Globus pallidus (tissue), 1 donor: ENCODE measurements around the gene UBR7.
A peak's percentile ranks its signal among the peaks of the same experiment; 100 is the strongest.
"Not testable (repeated sequence)": the region's sequence is repeated elsewhere in the genome, so short reads cannot be mapped to it uniquely, and the experiment has no call there.

ENCODE experiments used
- DNase-seq: peaks from one replicate; pipeline ENCODE4 v3.0.0-alpha.2; 2015; ENCODE audit warnings: low spot score

Gene UBR7, protein sequence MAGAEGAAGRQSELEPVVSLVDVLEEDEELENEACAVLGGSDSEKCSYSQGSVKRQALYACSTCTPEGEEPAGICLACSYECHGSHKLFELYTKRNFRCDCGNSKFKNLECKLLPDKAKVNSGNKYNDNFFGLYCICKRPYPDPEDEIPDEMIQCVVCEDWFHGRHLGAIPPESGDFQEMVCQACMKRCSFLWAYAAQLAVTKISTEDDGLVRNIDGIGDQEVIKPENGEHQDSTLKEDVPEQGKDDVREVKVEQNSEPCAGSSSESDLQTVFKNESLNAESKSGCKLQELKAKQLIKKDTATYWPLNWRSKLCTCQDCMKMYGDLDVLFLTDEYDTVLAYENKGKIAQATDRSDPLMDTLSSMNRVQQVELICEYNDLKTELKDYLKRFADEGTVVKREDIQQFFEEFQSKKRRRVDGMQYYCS

DNA sequence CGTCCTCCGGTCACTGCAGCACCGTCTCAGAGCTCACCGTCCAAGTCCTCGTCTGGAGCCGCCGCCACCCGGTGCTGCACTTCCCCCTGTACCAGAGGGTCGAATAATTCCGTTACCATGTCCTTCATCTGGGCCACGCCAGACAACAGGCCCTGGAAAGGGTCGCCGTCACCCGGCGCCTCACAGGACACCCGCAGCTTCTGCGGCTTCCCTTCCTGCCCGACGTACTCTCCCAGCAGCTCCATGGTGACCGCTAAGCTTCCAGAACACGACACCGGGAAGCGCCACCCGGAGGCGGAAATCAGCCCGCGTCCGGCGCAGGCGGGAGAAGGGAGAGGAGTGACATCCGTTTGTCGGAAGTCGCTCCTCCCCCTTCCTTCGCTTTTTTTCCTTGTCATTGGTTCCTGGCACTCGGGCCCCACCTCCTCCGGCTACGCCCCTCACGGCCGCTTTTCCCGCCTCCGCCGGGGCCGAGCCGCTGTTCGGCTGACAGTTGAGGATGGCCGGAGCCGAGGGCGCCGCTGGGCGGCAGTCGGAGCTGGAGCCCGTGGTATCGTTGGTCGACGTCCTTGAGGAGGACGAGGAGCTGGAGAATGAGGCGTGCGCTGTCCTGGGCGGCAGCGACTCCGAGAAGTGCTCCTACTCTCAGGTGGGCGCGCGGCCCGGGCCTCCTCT is at the start of gene UBR7, which contains the start of gene GON7:
Gene UBR7, plus strand, starts transcription at position 464 of the 675 bp plus-strand sequence. Its CDS starts 36 bp downstream, at position 500.
Gene GON7, minus strand, starts transcription at position 273 of the 675 bp plus-strand sequence. Its CDS starts 28 bp downstream, at position 245.
- peak; percentile 97 for DNase-seq

DNA sequence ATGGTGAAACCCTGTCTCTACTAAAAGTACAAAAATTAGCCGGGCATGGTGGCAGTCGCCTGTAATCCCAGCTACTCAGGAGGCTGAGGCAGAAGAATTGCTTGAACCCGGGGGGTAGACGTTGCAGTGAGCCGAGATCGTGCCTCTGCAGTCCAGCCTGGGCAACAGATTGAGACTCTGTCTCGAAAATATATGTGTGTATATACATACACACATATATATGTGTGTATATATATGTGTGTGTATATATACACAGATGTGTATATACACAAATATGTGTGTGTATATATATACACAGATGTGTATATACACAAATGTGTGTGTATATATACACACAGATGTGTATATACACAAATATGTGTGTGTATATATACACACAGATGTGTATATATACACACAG is 48.7 kb upstream of the UBR7 start:
- not testable (repeated sequence) for DNase-seq

DNA sequence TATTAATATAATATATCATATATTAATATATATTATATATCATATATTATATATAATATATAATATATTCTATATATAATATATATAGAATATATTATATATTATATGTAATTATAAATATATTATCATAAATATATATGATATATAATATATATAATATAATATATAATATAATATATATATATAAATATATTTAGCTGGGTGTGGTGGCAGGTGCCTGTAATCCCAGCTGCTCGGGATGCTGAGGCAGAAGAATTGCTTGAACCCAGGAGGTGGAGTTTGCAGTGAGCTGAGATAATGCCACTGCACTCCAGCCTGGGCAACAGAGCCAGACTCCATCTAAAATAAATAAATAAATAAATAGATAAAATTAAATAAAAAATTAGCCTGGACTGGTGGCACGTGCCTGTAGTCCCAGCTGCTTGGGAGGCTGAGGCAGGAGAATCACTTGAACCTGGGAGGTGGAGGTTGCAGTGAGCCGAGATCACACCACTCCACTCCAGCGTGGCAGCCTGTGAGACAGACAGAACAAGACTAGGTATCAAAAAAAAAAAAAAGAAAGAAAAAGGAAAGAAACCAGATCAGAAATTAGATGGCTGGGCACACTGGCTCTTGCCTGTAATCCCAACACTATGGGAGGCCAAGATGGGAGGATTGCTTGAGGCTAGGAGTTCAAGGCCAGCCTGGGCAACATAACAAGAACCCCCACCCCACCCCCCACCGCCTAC is 47.3 kb upstream of the UBR7 start:
- DNase-seq: not testable (repeated sequence)

DNA sequence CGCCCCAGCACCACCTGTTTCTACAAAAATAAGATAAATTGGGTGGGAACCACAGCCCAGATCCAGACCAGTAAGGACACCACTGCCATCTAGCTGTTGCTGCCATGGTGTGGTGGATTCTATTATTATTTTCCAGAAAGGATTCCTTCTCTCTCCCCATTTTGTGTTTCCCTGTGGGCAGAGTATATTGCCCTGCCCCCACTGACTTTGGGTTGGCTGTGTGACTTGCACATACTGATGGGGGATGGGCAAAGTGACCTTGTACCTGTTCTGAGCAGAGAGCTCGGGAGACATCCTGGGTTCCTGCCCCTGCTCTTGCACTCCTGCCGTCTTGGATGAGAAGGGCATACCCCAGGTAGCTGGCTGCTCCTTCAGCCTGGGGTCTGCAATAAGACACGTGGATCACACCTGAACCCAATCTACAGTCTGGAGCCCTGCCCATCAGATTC is 46.7 kb upstream of the UBR7 start:
- DNase-seq: no peak

DNA sequence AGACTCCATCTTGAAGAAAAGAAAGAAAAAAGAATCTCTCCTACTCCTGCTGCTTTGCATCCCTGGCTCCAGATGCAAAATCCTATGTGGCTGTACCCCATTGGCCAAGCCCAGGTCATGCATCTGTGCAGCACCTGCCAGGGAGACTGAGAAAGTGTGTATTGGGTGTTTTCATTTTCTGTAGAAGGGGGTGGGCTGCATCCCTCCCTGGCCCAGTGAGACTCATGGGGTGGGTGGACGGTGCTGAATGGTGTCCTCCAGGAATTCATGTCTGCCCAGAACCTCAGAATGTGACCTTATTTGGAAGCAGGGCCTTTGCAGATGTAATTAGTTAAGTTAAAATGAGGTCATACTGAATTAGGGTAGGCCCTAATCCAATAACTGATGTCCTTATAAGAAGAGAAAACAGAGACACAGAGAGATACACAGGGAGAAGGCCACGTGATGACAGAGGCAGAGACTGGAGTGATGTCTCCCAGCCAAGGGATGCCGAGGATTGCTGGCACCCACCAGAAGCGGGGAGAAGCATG is 45.6 kb upstream of the UBR7 start:
- no peak for DNase-seq

DNA sequence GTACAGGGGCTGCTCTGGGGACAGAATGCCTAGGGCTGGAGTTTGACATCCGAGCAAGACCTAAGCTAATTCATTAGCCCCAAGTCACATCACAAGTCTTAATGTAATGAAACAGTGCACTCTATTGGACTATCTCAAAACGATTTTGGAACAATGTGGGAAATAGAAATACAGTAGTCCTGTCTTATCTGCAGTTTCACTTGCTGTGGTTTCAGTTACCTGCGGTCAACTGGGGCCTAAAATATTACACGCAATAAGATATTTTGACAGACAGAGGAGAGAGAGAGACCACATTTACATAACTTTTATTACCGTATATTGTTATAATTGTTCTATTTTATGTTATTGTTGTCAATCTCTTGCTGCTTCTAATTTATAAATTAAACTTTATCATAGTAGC is 43.5 kb upstream of the UBR7 start:
- DNase-seq: no peak

DNA sequence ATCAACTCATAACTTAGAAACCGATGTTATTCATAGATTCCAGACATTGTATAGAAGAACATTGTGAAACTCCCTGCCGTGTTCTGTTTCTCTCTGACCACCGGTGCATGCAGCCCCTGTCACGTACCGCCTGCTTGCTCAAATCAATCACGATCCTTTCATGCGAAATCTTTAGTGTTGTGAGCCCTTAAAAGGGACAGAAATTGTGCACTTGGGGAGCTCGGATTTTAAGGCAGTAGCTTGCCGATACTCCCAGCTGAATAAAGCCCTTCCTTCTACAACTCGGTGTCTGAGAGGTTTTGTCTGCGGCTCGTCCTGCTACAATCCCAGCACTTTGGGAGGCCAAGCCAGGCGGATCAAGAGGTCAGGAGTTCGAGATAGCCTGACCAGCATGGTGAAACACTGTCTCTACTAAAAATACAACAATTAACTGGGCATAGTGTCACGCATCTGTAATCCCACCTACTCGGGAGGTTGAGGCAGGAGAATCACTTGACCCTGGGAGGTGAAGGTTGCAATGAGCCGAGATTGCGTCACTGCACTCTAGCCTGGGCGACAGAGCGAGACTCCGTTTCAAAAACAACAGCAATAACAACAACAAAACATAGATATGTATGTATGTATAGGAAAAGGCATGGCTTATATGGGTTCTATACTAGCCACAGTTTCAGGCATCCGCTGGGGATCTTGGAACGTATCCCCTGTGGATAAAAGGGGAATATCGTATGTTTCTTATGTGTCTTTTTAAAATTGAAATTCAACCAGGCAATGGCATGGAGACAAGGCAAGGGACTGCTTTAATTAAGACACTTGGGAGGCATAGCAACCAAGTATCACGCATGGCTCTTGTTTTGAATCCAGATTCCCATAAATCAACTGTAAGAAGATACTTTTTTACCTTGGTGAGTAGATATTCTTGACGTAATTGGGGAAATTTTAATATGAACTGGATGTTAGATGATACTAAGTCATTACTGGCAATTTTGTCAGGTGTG is 41.5 kb upstream of the UBR7 start:
- not testable (repeated sequence) for DNase-seq

DNA sequence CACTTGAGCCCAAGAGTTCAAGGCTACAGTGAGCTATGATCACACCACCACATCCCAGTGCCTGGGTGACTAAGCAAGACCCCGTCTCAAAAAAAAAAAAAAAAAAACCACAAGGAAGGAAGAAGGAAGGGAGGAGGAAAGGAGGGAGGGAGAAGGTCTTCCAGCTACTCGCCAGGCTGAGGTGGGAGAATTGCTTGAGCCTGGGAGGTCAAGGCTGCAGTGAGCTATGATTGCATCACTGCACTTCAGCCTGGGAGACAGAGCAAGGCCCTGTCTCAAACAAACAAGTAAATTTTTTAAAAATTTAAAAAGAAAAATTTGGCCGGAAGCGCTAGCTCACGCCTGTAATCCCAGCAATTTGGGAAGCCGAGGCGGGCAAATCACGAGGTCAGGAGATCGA is 38.4 kb upstream of the UBR7 start:
- DNase-seq: not testable (repeated sequence)

DNA sequence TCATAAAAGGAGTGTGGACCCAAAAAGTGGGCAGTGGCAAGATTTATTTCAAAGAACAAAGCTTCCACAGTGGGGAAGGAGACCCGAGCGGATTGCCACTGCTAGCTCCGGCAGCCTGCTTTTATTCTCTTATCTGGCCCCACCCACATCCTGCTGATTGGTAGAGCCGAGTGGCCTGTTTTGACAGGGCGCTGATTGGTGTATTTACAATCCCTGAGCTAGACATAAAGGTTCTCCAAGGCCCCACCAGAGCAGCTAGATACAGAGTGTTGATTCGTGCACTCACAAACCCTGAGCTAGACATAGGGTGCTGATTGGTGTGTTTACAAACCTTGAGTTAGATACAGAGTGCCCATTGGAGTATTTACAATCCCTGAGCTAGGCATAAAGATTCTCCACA is 37.4 kb upstream of the UBR7 start:
- not testable (repeated sequence) for DNase-seq

DNA sequence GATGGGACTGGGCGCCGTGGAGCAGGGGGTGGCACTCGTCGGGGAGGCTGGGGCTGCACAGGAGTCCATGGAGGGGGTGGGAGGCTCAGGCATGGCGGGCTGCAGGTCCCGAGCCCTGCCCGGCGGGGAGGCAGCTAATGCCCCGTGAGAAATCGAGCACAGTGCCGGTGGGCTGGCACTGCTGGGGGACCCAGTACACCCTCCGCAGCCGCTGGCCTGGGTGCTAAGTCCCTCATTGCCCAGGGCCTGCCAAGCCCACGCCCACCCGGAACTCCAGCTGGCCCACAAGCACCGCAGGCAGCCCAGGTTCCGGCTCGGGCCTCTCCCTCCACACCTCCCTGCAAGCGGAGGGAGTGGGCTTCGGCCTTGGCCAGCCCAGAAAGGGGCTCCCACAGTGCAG is 36.9 kb upstream of the UBR7 start:
- not testable (repeated sequence) for DNase-seq

DNA sequence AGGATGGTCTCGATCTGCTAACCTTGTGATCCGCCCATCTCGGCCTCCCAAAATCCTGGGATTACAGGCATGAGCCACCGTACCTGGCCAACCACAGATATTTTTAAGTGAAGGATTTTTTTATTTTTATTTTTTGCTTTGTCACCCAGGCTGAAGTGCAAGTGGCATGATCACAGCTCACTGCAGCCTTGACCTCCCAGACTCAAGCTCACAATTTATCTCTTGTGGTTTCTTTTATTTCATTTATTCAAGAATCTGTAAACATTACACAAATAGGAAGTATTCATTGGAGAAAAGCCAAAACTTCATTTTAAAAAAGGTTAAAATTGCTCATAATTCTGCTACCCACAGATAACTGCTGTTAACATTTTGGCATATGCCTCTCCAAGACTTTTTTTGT is 35.7 kb upstream of the UBR7 start:
- no peak for DNase-seq

DNA sequence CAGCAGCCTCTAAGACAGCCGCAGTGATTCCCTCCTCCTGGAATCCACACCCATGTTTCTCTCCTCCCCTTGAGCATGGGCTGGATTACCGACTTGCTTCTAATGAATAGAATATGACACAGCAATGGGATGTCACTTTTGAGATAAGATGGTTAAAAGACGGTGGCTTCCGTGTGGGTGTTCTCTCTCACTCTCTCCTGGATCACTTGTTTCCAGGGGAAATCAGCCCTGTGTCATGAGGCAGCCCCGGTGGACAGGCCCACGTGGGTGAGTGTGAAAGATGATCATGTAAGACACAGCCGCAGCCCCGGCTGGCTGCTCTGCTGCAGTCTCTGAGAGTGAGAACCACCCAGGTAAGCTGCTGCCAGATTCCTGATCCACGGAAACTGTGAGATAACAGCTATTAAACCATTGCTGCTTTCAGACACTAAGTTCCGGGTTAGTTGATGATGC is 33.1 kb upstream of the UBR7 start:
- DNase-seq: no peak

DNA sequence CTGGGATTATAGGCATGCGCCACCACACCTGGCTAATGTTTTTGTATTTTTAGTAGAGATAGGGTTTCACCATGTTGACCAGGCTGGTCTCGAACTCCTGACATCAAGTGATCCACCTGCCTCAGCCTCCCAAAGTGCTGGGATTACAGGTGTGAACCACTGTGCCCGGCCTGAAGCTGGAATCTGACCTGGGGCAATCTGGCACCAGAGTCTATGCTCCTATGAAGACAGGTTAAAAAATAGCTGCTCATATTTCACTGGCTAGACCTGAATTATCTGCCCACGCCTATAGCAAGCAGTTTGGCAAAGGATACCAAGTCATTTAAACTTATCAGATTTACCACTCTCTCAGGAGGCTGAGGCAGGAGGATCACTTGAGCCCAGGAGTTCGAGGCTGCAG is 32.3 kb upstream of the UBR7 start:
- DNase-seq: not testable (repeated sequence)

DNA sequence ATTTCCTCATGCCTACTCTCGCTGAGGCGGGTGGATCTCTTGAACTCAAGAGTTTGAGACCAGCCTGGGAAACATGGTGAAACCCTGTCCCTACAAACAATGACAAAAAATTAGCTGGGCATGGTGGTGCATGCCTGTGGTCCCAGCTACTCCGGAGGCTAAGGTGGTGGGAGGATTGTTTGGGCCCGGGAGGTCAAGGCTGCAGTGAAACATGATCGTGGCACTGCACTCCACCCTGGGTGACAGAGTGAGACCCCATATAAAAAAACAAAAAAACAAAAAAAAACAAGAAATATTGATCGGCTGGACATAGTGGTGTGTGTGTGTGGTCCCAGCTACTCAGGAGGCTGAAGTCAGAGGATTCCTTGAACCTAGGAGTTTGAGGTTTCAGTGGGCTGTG is 31.6 kb upstream of the UBR7 start:
- no peak for DNase-seq

DNA sequence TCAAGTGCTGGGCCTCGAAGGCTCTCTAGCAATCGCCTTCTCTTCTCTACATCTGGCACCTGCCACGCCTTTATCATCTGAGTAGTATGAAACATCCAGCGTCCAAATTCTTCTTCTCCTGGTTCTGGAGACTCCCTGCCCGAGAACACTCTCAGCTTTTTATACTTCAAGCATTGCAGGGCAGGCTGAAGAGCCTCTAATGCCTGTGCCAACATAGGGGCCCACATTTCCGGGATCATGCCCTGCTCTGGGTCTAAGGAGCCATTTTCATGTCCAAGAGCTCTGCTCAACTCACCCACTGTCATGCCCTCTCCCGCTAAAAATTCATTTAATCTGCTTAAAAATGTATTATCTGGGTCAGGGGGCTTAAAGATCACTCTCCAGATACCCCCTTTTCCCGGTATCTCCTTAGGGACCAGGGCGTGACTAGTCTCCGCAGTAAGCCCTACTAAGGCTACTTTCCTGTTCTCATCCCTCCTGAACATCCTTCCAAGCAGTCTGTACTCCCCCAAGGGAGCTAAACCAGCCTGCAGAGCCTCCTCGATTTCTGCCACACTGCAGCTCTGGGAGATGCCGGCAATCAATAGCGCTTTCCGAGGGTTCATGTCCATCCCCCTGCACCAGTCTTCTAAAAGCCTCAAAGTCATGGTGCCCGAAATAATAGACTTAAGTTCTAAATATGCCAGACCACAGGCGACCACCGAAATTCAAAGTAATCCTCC is 23.3 kb upstream of the UBR7 start:
- no peak for DNase-seq

DNA sequence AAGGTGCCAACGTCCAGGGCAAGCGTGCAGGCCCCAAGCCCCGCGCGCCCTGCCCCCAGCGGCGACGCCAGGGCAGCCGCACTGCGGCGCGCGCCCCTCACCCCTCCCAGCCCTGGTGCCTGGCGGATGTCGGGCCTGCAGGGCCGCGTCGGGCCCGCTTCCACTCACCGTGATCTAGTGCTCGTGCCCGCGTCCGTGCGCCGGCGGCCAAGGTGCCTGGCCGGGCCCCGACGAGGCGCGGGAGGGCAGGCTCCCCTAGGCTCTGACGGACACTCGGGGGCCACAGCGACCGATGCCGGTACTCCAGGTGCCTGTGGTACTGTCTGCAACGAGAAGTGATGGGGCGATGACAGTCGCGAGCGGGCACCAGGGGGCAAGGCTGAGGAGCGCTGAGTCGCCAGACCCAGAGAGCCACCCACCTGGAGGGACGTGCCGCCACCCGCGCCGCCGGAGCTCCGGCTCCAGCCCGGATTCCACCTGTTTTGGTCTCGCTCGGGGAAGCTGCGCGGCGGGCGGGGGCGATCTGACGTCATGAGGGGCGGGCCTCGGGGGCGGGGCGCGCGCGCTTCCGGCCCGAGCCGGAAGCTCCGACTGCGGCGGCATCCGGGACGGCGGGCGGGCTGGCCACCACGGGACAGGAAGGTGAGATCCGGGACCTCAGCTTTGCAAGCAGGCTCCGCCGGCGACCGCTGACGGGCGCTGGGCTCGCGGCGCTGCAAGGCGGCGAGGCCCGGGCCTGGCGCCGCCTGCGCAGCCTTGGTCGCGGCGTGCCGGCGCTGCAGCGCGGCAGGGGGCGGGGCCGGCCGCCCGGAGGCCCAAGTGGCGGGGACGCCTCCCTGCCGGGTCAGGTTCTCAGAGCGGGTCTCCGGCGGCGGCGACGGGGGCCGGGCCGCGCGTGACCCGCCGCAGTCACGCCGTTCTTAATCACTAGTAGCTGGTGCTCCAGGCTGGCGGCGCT is 22.4 kb upstream of the UBR7 start, which contains the start of the genes LYSET and MOAP1:
Gene LYSET, plus strand, starts transcription at position 927 of the 958 bp plus-strand sequence. CDS start 89 bp downstream, outside the sequence.
Gene MOAP1, minus strand, starts transcription at position 507 of the 958 bp plus-strand sequence. CDS start 655 bp downstream, outside the sequence.
- DNase-seq: peak; percentile 85

DNA sequence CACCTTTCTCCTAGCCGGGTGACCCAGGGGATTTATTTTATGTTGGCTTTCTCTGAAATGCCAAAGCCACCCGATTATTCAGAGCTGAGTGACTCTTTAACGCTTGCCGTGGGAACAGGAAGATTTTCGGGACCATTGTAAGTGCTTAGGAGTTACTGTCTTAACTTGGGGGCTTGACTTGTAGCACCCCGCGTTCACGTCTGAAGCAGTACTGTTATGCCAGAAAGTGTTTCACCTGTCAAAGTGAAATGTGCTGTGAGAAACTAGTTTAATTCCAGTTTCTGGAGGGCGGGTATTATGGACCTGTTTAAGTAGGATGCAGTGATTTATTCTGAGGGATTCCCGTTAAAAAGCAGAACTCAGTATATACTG is 21.7 kb upstream of the UBR7 start:
- no peak for DNase-seq

DNA sequence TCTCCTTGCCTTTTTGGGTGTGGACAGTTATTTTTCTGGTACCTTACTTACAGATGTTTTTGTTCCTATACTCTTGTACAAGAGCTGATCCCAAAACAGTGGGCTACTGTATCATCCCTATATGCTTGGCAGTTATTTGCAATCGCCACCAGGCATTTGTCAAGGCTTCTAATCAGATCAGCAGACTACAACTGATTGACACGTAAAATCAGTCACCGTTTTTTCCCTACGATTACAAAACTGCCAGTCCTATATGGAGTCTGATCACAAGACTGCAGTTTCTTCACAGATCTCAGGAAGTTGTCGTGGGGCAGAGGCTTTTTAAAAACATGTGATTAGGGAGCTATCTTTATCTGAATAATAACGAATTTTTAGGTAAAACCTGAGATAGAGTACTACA is 20.6 kb upstream of the UBR7 start:
- no peak for DNase-seq

DNA sequence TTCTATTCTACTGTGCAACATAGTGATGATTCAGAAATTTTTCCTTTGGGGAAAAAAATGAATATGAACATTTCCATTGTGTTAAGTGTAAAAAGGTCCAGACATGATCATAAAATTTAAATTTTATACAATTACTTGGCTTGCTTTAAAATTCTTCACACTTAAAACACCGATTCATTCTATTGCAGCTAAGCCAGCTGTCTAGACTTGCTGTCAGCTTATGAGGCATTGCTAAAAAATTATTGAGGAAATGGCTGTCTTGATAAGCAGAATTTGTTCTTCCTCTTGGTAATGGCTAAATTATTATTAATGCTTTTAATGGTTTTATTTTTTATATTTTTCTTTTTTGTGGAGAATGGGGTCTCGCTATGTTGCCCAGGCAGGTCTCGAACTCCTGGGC is 20.1 kb upstream of the UBR7 start:
- DNase-seq: no peak
